SK-N-SH treated with all-trans-retinoic acid at 6 μM for 48 hours (cell line): ENCODE data around the gene CD55.

ENCODE experiments used
- RARB ChIP-seq: fragments of 250-450 bp; sonication (Bioruptor Pico); IDR thresholded peaks from 2 replicates; pipeline ENCODE4 v1.8.0; 2021; ENCODE audit warnings: mild to moderate bottlenecking, moderate library complexity
- TOX ChIP-seq: fragments of 250-450 bp; sonication (Bioruptor Pico); IDR thresholded peaks from 2 replicates; pipeline ENCODE4 v1.8.0; 2021; ENCODE audit warnings: mild to moderate bottlenecking, moderate library complexity, borderline replicate concordance
- ZFP30 ChIP-seq: fragments of 450-650 bp; formaldehyde crosslinking; IDR thresholded peaks from 2 replicates; pipeline ENCODE4 v1.5.0; 2022; ENCODE audit warnings: mild to moderate bottlenecking, moderate library complexity

DNA sequence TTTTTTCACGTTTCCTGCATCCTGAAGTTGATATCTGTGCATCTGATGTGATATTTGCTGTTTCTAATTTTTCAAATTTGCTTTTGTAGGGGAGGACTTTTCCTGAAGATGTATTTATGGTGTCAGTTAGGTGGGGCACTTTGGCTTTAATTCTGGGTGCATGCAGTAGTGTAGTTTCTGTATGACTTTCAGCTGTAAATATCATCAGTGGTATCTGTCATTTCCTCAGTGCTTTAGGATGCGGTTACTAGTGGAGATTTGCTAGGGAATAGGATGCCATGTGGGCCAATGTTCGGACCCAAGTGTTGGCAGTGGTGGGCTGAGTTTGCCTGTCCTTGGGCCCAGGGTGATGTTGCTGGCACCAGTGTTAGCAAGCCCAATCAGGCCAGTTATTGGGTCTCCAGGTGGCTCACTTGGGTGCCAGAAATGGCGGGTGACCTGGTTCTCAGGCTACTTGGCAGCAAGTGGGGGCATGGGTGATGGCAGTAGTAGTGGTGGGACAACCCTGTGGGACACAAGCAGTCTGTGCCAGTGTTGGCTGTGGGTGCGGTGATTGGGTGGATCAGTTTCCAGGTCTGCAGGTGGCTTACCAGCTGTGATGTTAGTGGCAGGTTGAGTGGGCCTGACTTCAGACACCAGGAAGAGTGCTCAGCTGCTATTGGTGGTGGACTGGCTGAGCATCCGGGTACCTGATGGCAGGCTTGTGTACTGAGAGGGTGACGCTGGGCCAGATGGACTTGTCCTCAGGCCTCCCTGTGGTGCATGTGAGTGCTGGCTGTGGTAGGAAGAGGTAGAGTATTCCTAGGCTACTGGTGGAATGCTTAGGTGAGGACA is 24.4 kb downstream of the CD55 start:
- TF ChIP-seq TOX (CRISPR knock-in tag), result no peak
- no peak for TF ChIP-seq ZFP30 (CRISPR knock-in tag)
- no peak for TF ChIP-seq RARB
